ENCODE measurements around the gene SSRP1.

- TF ChIP-seq CTCF (IDR thresholded peaks at IDR 0.05; ENCODE audit: borderline replicate concordance, extremely low read depth, low read length, poor library complexity, severe bottlenecking) (no peak), EZH2 (IDR thresholded peaks at IDR 0.05; ENCODE audit: borderline replicate concordance, low read depth, low read length, severe bottlenecking) (no peak)
Observed at GRCh38 chr11:57336111-57336666, 497 bp upstream of the SSRP1 start.
